Measurements from ENCODE around the gene NHEJ1. TPM values are rescaled to one million over a fixed set of nuclear protein-coding genes. Genes with fewer than 3 reads are reported as not detected.

The NHEJ1 gene
- total RNA-seq, 1 experiment from 2014 or later: 20.9 TPM

Other genes starting within 250 kb of the NHEJ1 start
- gene CDK5R2, start 201.1 kb downstream of the NHEJ1 start, total RNA-seq (2014; rRNA removed; shearing (Covaris generic); ENCODE audit: low replicate concordance): not detected in 2 replicates
- not detected in 2 replicates for gene FEV, start 175.6 kb downstream of the NHEJ1 start, total RNA-seq (2014; rRNA removed; shearing (Covaris generic); ENCODE audit: low replicate concordance)
- gene CRYBA2, start 167.4 kb downstream of the NHEJ1 start, total RNA-seq (2014; rRNA removed; shearing (Covaris generic); ENCODE audit: low replicate concordance): not detected in 2 replicates
- 0.03 TPM in 1 of 2 replicates, not detected in the other for gene CFAP65, start 119.3 kb downstream of the NHEJ1 start, total RNA-seq (2014; rRNA removed; shearing (Covaris generic); ENCODE audit: low replicate concordance)
- 0.16 TPM in 1 of 2 replicates, not detected in the other for gene IHH, start 99.9 kb downstream of the NHEJ1 start, total RNA-seq (2014; rRNA removed; shearing (Covaris generic); ENCODE audit: low replicate concordance)
- gene SLC23A3, start 9.2 kb upstream of the NHEJ1 start, total RNA-seq (2014; rRNA removed; shearing (Covaris generic); ENCODE audit: low replicate concordance): not detected in 2 replicates
- gene CNPPD1, start 16.1 kb upstream of the NHEJ1 start, total RNA-seq (2014; rRNA removed; shearing (Covaris generic); ENCODE audit: low replicate concordance): 35.2 and 40.6 TPM in 2 replicates
- 52.2 and 85.4 TPM in 2 replicates for gene RETREG2, start 17.5 kb upstream of the NHEJ1 start, total RNA-seq (2014; rRNA removed; shearing (Covaris generic); ENCODE audit: low replicate concordance)
- gene ZFAND2B, start 46.0 kb upstream of the NHEJ1 start, total RNA-seq (2014; rRNA removed; shearing (Covaris generic); ENCODE audit: low replicate concordance): 43.3 and 72.7 TPM in 2 replicates
- gene ABCB6, start 58.1 kb upstream of the NHEJ1 start, total RNA-seq (2014; rRNA removed; shearing (Covaris generic); ENCODE audit: low replicate concordance): 15.5 and 31.7 TPM in 2 replicates
- gene ATG9A, start 68.8 kb upstream of the NHEJ1 start, total RNA-seq (2014; rRNA removed; shearing (Covaris generic); ENCODE audit: low replicate concordance): 74.5 and 90.6 TPM in 2 replicates
- gene ANKZF1, start 69.0 kb upstream of the NHEJ1 start, total RNA-seq (2014; rRNA removed; shearing (Covaris generic); ENCODE audit: low replicate concordance): 21.3 and 23.4 TPM in 2 replicates
- gene GLB1L, start 84.6 kb upstream of the NHEJ1 start, total RNA-seq (2014; rRNA removed; shearing (Covaris generic); ENCODE audit: low replicate concordance): 2.3 and 13.0 TPM in 2 replicates
- 14.4 and 26.0 TPM in 2 replicates for gene STK16, start 84.7 kb upstream of the NHEJ1 start, total RNA-seq (2014; rRNA removed; shearing (Covaris generic); ENCODE audit: low replicate concordance)
- gene TUBA4B, start 92.4 kb upstream of the NHEJ1 start, total RNA-seq (2014; rRNA removed; shearing (Covaris generic); ENCODE audit: low replicate concordance): not detected in 2 replicates
- gene TUBA4A, start 93.1 kb upstream of the NHEJ1 start, total RNA-seq (2014; rRNA removed; shearing (Covaris generic); ENCODE audit: low replicate concordance): 3.1 and 7.7 TPM in 2 replicates
- gene DNAJB2, start 118.6 kb upstream of the NHEJ1 start, total RNA-seq (2014; rRNA removed; shearing (Covaris generic); ENCODE audit: low replicate concordance): 55.0 and 56.4 TPM in 2 replicates
- not detected in 2 replicates for gene PTPRN, start 148.6 kb upstream of the NHEJ1 start, total RNA-seq (2014; rRNA removed; shearing (Covaris generic); ENCODE audit: low replicate concordance)
- gene RESP18, start 171.9 kb upstream of the NHEJ1 start, total RNA-seq (2014; rRNA removed; shearing (Covaris generic); ENCODE audit: low replicate concordance): not detected in 2 replicates
- gene DNPEP, start 227.1 kb upstream of the NHEJ1 start, total RNA-seq (2014; rRNA removed; shearing (Covaris generic); ENCODE audit: low replicate concordance): 56.4 and 73.1 TPM in 2 replicates